Left renal cortex interstitium (tissue), 4 donors: Measurements from ENCODE around the gene NXNL2. TPM values are rescaled to one million over a fixed set of nuclear protein-coding genes. Genes with fewer than 3 reads are reported as not detected.

Experiments
- DNase-seq, 4 donors: peaks; one replicate each; pipeline ENCODE4 v3.0.0-alpha.2; 2013; ENCODE audit warnings: low read depth in 4 of 4, low spot score in 2 of 4, missing footprints in 1 of 4
- polyA plus RNA-seq, 4 donors: library from polyadenylated mRNA; unstranded; fragments of 120-200 nt; gene quantifications; one replicate each; pipeline ENCODE4 v1.2.1, GENCODE V29; 2013; ENCODE audit not compliant: insufficient read length in 4 of 4

NXNL2 gene
- polyA plus RNA-seq, 4 donors = 2.1 to 3.5 (median 2.7) TPM

GRCh38 chr9:88530051-88530450 lies 4.9 kb upstream of the NXNL2 start:
- DNase-seq = no peak

DNA sequence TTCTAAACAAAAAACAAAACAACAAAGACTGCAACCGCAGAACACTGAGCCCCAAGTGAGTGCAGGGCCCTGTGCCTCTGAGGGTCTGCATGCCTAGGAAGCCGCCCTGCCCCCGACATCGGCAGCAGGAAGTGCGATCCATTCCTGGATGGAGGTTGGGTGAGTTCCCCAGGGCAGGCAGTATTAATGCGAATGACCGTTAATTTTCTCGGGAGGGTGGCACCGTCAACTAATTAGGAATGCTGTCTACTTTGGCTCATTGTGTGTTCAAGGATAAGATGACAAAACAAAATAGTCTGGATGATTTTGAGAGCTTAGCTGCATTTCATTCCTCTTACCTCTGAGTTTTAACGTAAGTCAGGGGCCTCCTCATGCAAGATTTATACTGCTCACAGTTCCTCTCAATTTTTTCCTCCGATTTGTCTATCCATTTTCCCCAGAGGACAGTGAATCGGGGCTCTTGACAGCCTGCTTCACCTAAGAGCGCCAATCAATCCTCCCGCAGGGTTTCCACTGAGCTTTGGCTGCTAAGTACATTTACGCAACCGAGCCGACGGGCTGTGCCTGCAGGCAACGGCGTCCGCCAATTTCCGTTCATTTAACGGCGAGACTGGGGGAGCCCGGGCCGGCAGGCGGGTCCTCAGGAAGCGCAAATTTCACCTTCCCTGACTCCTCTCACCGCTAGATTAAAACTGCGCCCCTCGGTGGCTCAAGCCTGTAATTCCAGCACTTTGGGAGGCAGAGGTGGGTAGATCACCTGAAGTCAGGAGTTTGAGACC lies 2.9 kb upstream of the NXNL2 start:
- no peak for DNase-seq

DNA sequence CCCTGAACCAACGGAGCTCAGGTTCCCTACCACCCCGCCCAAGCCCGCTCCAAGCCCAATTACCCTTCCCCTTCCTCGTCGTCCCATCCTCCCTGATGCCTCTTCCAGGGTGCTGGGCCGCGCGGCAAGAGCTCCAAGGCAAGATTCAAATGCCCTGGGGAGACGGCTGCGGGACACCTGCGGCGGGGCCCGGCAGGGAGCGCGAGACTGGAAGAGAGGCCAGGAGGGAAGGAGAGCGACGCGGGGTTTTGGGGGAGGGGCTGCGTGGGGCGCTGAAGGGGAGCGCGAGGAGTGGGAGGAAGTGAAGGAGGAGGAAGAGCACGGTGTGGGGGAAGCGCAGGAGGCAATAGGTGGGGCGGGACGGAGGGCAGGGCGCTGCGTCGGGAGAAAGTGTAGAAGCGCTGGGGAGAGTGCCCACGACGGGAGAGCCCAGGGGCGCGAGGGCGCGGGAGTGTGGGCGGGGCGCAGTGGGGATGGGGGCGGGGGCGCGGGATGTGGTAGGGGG lies 975 bp upstream of the NXNL2 start:
- DNase-seq = no peak

DNA sequence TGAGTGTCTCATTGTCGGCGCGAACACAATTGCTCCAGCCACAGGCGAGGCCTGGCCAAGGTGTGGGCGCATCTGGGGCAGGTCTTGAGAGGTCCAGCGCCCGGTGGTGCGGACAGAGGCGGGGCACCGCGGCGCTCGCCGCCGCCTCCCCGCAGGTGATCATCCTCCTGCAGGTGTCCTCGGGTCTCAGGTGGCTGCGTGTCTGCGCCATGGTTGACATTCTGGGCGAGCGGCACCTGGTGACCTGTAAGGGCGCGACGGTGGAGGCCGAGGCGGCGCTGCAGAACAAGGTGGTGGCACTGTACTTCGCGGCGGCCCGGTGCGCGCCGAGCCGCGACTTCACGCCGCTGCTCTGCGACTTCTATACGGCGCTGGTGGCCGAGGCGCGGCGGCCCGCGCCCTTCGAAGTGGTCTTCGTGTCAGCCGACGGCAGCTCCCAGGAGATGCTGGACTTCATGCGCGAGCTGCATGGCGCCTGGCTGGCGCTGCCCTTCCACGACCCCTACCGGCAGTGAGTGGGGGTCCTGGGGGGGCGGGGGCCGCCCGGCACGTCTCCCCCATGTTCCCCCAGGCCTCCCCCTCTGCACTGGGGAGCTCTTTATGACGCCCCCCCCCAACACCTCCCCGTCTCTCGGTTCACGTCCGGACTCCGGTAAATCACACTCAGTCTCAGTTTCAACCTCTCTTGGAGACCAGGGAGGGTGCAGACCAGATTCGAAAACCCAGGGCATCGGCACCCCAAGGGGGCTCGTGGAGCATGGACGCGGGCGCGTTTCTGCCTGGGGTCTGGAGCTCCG lies 446 bp downstream of the NXNL2 start:
- no peak for DNase-seq

DNA sequence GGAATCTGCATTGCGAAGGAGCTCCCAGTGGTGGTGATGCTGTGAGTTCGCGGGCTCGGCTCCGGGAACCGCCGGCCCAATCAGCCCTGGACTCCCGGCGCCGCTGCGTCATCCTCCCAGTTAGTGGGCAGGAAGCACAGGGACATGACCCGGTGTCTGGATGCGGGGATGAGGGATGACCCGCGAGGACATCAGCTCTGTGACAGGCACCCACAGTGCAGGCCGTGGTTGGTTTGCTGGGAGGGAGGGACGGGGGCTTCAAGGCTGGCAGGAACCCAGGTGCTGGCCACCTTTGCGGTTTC lies 996 bp downstream of the NXNL2 start:
- no peak for DNase-seq

DNA sequence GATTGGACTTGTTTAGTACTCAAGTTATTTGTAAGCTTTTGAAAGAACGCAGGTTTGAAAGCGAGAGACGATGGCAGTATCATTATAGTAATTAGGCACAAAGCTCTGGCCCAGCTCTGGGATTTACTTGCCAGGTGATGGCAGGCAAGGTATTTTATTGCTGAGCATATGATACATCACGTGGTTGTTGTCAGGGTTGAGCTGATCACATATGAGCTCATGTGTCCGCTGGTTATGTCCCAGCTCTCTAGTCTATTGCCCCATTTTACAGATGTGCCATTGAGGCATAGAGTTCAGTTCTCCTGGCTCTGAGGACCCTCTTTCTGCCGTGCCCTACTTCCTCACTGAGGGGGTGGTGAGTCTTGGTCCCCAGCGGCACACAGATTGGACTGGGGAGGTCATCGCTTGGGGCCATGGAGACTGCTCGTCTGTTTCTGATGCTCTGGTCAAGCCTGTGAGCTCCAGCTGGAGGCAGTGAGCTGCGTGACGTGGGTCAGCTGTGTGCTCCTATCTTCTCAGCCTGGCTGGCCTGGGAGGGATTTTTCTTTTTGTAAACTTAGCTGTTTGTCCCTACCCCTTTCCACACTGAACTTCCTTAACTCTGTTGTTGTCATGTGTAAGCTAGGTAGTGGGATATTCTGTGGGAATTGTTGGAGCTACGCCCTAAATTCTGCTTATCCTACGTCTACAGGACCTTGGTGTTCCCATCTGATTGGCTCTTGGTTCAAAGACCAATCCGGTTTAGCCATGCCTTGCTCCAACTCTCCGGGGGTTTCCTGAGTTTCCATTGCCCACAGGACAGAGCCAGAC lies 2.2 kb downstream of the NXNL2 start:
- DNase-seq = no peak

DNA sequence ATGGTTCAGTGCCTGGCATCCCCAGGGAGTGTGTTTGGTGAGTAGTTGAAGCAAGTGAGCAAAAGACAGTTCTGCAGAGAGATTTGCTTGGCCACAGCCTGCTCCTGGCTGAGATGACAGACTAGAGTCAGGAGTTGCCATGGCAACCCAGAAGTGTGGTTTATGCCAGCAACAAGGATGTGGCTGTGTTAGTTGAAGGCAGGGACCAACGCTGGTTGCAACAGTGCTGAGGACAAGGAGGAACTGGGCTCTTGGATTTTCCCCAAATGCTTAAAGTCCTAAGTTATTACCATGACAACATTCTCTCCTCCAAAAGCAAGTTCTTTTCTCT lies 2.7 kb downstream of the NXNL2 start:
- no peak for DNase-seq

GRCh38 chr9:88538311-88539085 lies 3.5 kb downstream of the NXNL2 start:
- no peak for DNase-seq

DNA sequence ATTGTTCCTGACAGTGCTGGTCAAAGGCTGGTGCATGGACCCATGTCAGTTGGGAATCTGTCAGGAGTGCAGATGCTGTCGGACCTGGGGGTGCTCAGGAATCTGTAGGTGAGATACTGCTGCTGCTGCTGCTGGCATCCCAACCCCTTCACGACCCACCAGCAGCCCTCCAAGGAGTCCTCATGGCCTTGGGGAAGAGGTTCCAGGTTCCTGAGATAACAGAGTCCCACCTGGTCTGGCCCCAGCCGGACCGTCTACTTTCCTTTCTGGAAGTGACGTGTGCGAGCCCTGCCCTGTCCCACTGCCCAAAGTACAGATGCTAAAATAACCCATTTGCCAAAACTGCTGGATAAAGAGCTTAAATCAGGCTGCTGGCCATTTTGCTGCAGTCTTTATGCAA lies 4.3 kb downstream of the NXNL2 start:
- no peak for DNase-seq

DNA sequence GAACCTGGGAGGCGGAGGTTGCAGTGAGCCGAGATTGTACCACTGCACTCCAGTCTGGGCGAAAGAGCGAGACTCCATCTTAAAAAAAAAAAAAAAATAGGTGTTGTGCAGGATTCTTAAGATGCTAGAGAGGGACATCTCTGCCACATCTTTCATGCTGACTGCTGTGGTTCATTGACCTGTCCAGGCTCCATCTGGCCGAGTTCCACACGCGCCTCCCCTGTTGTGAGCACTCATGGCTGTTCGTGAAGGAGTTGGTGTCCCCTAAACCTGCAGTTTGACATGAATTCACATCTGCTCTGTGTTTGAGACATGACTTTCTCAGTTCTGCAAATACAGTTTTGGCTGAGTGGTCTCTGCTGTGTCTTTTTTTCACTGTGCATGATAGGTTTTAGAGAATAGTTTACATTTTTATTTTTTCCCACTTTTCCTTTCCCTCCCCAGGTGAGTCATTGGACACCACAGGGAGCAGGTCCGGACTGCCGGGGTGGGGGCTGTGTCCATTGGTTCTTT lies 5.3 kb downstream of the NXNL2 start:
- no peak for DNase-seq

GRCh38 chr9:88544245-88544644 lies 9.3 kb downstream of the NXNL2 start:
- no peak for DNase-seq

- DNase-seq = no peak
Measured at GRCh38 chr9:88551546-88552137, 16.7 kb downstream of the NXNL2 start.

- DNase-seq = no peak
Measured at GRCh38 chr9:88553350-88553749, 18.4 kb downstream of the NXNL2 start.

GRCh38 chr9:88555268-88555980 lies 20.4 kb downstream of the NXNL2 start:
- DNase-seq = no peak

DNA sequence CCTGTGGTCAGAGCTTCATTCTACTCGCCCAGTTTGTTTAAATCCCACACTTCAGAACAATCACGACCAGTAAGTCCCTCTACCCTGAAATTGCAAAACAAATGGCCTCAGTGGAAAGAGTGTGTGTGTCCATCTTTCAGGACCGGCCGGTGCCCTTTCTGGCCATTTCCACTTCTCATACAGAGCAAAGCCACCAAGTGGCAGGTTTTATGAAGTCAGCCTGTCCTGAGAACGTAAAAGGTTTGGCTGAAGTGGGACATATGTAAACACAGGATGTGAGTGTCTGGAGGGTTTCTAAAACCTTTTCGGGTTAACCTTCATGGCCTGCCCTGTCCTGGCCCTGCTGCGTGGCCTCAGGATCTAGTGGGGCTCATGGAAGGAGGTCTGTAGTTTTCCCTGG lies 24.7 kb downstream of the NXNL2 start:
- DNase-seq = no peak

DNA sequence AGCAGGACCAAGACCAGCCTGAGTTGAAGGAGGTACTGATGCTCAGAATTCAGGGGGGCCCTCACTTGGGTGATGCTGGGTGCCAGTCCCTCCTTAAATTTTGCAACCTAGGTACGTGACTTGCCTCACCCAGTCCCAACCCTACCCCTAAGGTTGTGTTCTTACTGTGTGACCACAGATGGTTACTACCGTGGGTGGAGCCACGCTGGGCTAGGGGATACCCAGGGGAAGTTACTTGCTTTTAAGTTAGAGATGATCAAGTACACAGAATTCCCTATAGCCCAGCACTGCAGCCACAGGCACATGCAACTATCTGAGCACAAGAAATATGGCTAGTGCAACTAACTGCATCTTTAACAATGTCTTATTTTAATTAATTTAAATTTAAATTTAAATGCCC lies 32.9 kb downstream of the NXNL2 start:
- DNase-seq = no peak

DNA sequence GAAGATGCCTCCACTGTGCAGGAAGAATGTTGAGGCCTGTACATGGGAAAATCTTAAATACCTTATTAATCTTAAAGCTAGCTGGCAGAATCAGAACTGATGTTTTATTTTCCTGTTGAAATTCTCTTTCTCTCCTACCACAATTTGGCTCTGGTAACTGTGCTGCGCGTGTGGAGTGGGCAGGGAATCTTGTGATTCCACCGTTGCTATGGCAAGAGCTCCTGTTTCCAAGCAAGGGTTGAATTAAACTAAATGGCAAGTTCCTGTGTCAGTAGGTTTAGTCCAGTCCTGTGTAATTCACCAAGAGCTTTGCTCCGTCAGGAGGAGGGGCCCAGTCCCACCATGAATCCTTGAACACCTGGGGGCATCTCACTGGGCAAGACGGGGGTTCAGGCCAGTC lies 36.4 kb downstream of the NXNL2 start:
- DNase-seq = no peak

GRCh38 chr9:88572684-88573083 lies 37.7 kb downstream of the NXNL2 start:
- no peak for DNase-seq

GRCh38 chr9:88574953-88575352 lies 40.0 kb downstream of the NXNL2 start:
- DNase-seq = no peak
